K562 (cell line): ENCODE measurements around the gene ABCC1. TPM values are rescaled to one million over a fixed set of nuclear protein-coding genes. Genes with fewer than 3 reads are reported as not detected.

Source experiments
- ARNT ChIP-seq, 2 experiments: fragments of 450-650 bp; IDR thresholded peaks; 2 replicates each; pipeline ENCODE4 v1.6.1; 2016; ENCODE audit warnings: mild to moderate bottlenecking in 1 of 2
- ATF7 ChIP-seq: fragments of 450-650 bp; IDR thresholded peaks from 2 replicates; pipeline ENCODE4 v1.7.1; 2014; ENCODE audit warnings: mild to moderate bottlenecking, moderate library complexity
- BHLHE40 ChIP-seq: IDR thresholded peaks from 2 replicates; pipeline ENCODE4 v1.6.1; 2011; ENCODE audit warnings: low read length, improper control_type of control experiment
- CC2D1A ChIP-seq: fragments of 450-650 bp; IDR thresholded peaks from 2 replicates; pipeline ENCODE4 v1.6.1; 2017; ENCODE audit warnings: mild to moderate bottlenecking
- CREM ChIP-seq: IDR thresholded peaks from 2 replicates; pipeline ENCODE4 v1.6.1; 2014; ENCODE audit warnings: antibody characterized with exemption, low read depth
- ESRRA ChIP-seq: fragments of 450-650 bp; IDR thresholded peaks from 2 replicates; pipeline ENCODE4 v1.6.1; 2014; ENCODE audit warnings: low read depth, mild to moderate bottlenecking, moderate library complexity, borderline replicate concordance
- FIP1L1 ChIP-seq: fragments of 200-400 bp; formaldehyde crosslinking; IDR thresholded peaks from 2 replicates; pipeline ENCODE4 v1.6.1; 2018; ENCODE audit warnings: mild to moderate bottlenecking, low read depth, low read length; ENCODE audit not compliant: poor library complexity, severe bottlenecking
- HEY1 ChIP-seq: fragments of 250-450 bp; sonication (Bioruptor Pico); IDR thresholded peaks from 2 replicates; pipeline ENCODE4 v1.5.0; 2020; ENCODE audit warnings: mild to moderate bottlenecking, moderate library complexity, borderline replicate concordance
- KDM1A ChIP-seq, 2 experiments: fragments of 450-650 bp; IDR thresholded peaks; 2 replicates each; pipeline ENCODE4 v1.6.1; 2016; ENCODE audit warnings: mild to moderate bottlenecking in 2 of 2
- L3MBTL2 ChIP-seq: fragments of 450-650 bp; IDR thresholded peaks from 2 replicates; pipeline ENCODE4 v1.6.1; 2016; ENCODE audit warnings: mild to moderate bottlenecking, moderate library complexity
- MNT ChIP-seq, 2 experiments: fragments of 450-650 bp; conservative IDR thresholded peaks; 2 replicates each; pipeline ENCODE4 v1.6.1; 2017; ENCODE audit warnings: mild to moderate bottlenecking in 2 of 2, moderate library complexity in 2 of 2
- NR2C1 ChIP-seq, 2 experiments: fragments of 450-650 bp; IDR thresholded peaks; 2 replicates each; pipeline ENCODE4 v1.6.1; 2017; ENCODE audit warnings: mild to moderate bottlenecking in 2 of 2, antibody characterized with exemption in 1 of 2, inconsistent platforms in 1 of 2, missing compliant biosample characterization in 1 of 2, missing genetic modification characterization in 1 of 2
- POLR2AphosphoS5 ChIP-seq: IDR thresholded peaks from 2 replicates; pipeline ENCODE4 v1.6.1; 2011; ENCODE audit warnings: mild to moderate bottlenecking, low read depth, low read length, moderate library complexity; ENCODE audit not compliant: control insufficient read depth, insufficient read depth
- TARDBP ChIP-seq: fragments of 450-650 bp; IDR thresholded peaks from 2 replicates; pipeline ENCODE4 v1.6.1; 2016
- TBL1XR1 ChIP-seq, 2 experiments: IDR thresholded peaks; 2 replicates each; pipeline ENCODE4 v1.6.1; 2012; ENCODE audit warnings: improper control_type of control experiment in 2 of 2, low read length in 2 of 2, mild to moderate bottlenecking in 1 of 2
- TCF3 ChIP-seq: sonication (generic); formaldehyde crosslinking; IDR thresholded peaks from 2 replicates; pipeline ENCODE4 v1.4.0; 2020; ENCODE audit warnings: mild to moderate bottlenecking, missing genetic modification reagents
- TEAD4 ChIP-seq, 2 experiments: sonication (generic) in 1 of 2; formaldehyde crosslinking in 1 of 2; IDR thresholded peaks; 2 replicates each; pipeline versions ENCODE4 v1.6.1 to v1.8.0; 2012 to 2022; ENCODE audit warnings: borderline replicate concordance in 1 of 2, inconsistent platforms in 1 of 2, low read length in 1 of 2, mild to moderate bottlenecking in 1 of 2, missing genetic modification reagents in 1 of 2
- TFAM ChIP-seq: fragments of 250-450 bp; sonication (Bioruptor Pico); conservative IDR thresholded peaks from 2 replicates; pipeline ENCODE4 v1.5.0; 2021; ENCODE audit warnings: mild to moderate bottlenecking, moderate library complexity
- TFE3 ChIP-seq: fragments of 450-650 bp; formaldehyde crosslinking; IDR thresholded peaks from 2 replicates; pipeline ENCODE4 v1.4.0; 2020; ENCODE audit warnings: mild to moderate bottlenecking, mixed read lengths
- TRIM24 ChIP-seq, 2 experiments: fragments of 450-650 bp; IDR thresholded peaks; 2 replicates each; pipeline ENCODE4 v1.6.1; 2016
- ZNF133 ChIP-seq: fragments of 250-450 bp; sonication (Bioruptor Pico); IDR thresholded peaks from 2 replicates; pipeline ENCODE4 v1.4.0; 2020; ENCODE audit warnings: mild to moderate bottlenecking
- ZNF263 ChIP-seq: sonication (generic); formaldehyde crosslinking; IDR thresholded peaks from 2 replicates; pipeline ENCODE4 v1.8.0; 2022; ENCODE audit warnings: mild to moderate bottlenecking, missing genetic modification reagents, borderline replicate concordance
- ZNF436 ChIP-seq: fragments of 250-450, 450-650 bp; sonication (Bioruptor Pico); formaldehyde crosslinking; IDR thresholded peaks from 2 replicates; pipeline ENCODE4 v1.7.0; 2020; ENCODE audit warnings: mild to moderate bottlenecking
- ZNF77 ChIP-seq: fragments of 250-450 bp; sonication (Bioruptor Pico); IDR thresholded peaks from 2 replicates; pipeline ENCODE4 v1.5.0; 2020
- polyA plus RNA-seq, 8 experiments: library from polyadenylated mRNA; depleted of rRNA in 4 of 8; stranded (reverse) in 5 of 8; unstranded in 3 of 8; fragments of >200 nt; fragmentation: Nextera tagmentation in 2 of 8; fragmentation: Illumina TruSeq in 1 of 8; extraction: Ambion mirVana in 2 of 8; extraction: Trizol in 1 of 8; gene quantifications; 2 replicates each; pipeline versions ENCODE4 v1.2.1 to v1.2.3, GENCODE V29; 2011 to 2014; ENCODE audit warnings: inconsistent platforms in 1 of 8, missing spikeins in 1 of 8
- total RNA-seq, 7 experiments: library from RNA; depleted of rRNA in 6 of 7; stranded (reverse); fragments of >200 nt in 6 of 7; fragmentation: Illumina TruSeq in 2 of 7; extraction: Trizol in 2 of 7; gene quantifications; 2 replicates each; pipeline versions ENCODE4 v1.2.1 to v1.2.3, GENCODE V29; 2011 to 2021; ENCODE audit warnings: low replicate concordance in 1 of 7
- TF ChIP-seq, protein P1 (sequence below): sonication (generic); formaldehyde crosslinking; IDR thresholded peaks from 2 replicates; pipeline ENCODE4 v1.8.0; 2022; ENCODE audit warnings: missing genetic modification reagents, mild to moderate bottlenecking, borderline replicate concordance

Gene ABCC1
- total and polyA plus RNA-seq, 9 of the 15 experiments (the other 6 are each of a cell fraction or from before 2014, with no cell fraction given): 3.9 to 41.6 (median 10.0) TPM

DNA sequence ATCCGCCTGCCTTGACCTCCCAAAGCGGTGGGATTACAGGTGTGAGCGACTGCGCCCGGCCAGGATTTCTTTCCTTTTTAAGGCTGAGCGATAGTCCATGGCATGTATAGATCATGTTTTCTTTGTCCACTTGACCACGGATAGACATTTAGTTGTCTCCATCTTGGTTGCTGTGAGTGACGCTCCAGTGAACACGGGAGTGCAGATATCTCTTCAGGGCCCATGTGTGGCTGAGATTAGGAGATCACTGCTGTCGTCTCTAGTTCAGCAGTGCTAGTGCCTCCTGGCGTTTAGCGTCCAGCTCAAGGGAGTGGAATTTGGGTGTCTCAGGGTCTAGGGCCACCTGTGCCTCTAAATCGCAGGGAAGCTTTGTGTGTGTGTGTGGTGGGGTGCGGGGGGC lies 41.5 kb downstream of the ABCC1 start (continued):
- peak; percentile 69; the same call in 1 of the 2 replicates for TF ChIP-seq CC2D1A
- TF ChIP-seq TEAD4 (IDR thresholded peaks at IDR 0.05; ENCODE audit: low read length): peak; percentile 79
- no peak for TF ChIP-seq TEAD4 (CRISPR knock-in tag; IDR thresholded peaks at IDR 0.05; ENCODE audit: borderline replicate concordance)
- 0 out of 2 replicates have a peak, but pooled peaks have one; percentile 31 for TF ChIP-seq ESRRA
- peak in 1 of 2 experiments; percentile 26; a peak in 1 of 4 replicates for TF ChIP-seq ARNT (IDR thresholded peaks at IDR 0.05)
- TF ChIP-seq ATF7: 0 out of 2 replicates have a peak, but pooled peaks have one; percentile 29
- no peak for TF ChIP-seq HEY1 (CRISPR knock-in tag)
- TF ChIP-seq, protein P1, sequence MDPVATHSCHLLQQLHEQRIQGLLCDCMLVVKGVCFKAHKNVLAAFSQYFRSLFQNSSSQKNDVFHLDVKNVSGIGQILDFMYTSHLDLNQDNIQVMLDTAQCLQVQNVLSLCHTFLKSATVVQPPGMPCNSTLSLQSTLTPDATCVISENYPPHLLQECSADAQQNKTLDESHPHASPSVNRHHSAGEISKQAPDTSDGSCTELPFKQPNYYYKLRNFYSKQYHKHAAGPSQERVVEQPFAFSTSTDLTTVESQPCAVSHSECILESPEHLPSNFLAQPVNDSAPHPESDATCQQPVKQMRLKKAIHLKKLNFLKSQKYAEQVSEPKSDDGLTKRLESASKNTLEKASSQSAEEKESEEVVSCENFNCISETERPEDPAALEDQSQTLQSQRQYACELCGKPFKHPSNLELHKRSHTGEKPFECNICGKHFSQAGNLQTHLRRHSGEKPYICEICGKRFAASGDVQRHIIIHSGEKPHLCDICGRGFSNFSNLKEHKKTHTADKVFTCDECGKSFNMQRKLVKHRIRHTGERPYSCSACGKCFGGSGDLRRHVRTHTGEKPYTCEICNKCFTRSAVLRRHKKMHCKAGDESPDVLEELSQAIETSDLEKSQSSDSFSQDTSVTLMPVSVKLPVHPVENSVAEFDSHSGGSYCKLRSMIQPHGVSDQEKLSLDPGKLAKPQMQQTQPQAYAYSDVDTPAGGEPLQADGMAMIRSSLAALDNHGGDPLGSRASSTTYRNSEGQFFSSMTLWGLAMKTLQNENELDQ (CRISPR knock-in tag): no peak
- peak; percentile 87 for TF ChIP-seq TCF3 (CRISPR knock-in tag)
- no peak for TF ChIP-seq ZNF133 (CRISPR knock-in tag)
- TF ChIP-seq TRIM24 (IDR thresholded peaks at IDR 0.05): peak in 1 of 2 experiments; percentile 44; a peak in 1 of 4 replicates
- TF ChIP-seq FIP1L1: no peak
- no peak for TF ChIP-seq ZNF263 (CRISPR knock-in tag)
- TF ChIP-seq ZNF436 (CRISPR knock-in tag): no peak
- TF ChIP-seq CREM: peak; percentile 82
- TF ChIP-seq L3MBTL2: 0 out of 2 replicates have a peak, but pooled peaks have one; percentile 13
- peak; percentile 83 to 89 for TF ChIP-seq KDM1A (IDR thresholded peaks at IDR 0.05)
- TF ChIP-seq TFE3 (CRISPR knock-in tag): no peak
- TF ChIP-seq TARDBP: no peak
- TF ChIP-seq ZNF77 (CRISPR knock-in tag): no peak
- peak in 1 of 2 experiments; percentile 52; a peak in 2 of 4 replicates for TF ChIP-seq MNT (conservative IDR thresholded peaks at IDR 0.05)
- TF ChIP-seq TBL1XR1 (IDR thresholded peaks at IDR 0.05; ENCODE audit: low read length in 2 of 2): peak in 1 of 2 experiments; percentile 53; a peak in 1 of 4 replicates
- no peak for TF ChIP-seq TFAM (CRISPR knock-in tag)
- TF ChIP-seq POLR2AphosphoS5: peak; percentile 63
- peak; percentile 47; the same call in 1 of the 2 replicates for TF ChIP-seq NR2C1 (IDR thresholded peaks at IDR 0.05)
- TF ChIP-seq NR2C1 (tag; IDR thresholded peaks at IDR 0.05): 0 out of 2 replicates have a peak, but pooled peaks have one; percentile 27
- TF ChIP-seq BHLHE40: peak; percentile 76
